H1 (cell line): Measurements from ENCODE around the gene MYO3A. TPM values are rescaled to one million over a fixed set of nuclear protein-coding genes. Genes with fewer than 3 reads are reported as not detected.

ENCODE experiments used
- CTCF ChIP-seq, 3 experiments: IDR thresholded peaks; 1 replicate in 2 of 3; 2 replicates in 1 of 3; pipeline versions ENCODE4 v1.5.1 to v1.6.1; 2011; ENCODE audit warnings: low read length in 3 of 3, mild to moderate bottlenecking in 3 of 3, inconsistent platforms in 2 of 3, low read depth in 1 of 3, moderate library complexity in 1 of 3; ENCODE audit not compliant: insufficient read depth in 1 of 3; ENCODE audit errors: control extremely low read depth in 1 of 3
- PHF8 ChIP-seq: fragments of 200-600 bp; sonication (generic); conservative IDR thresholded peaks from 2 replicates; pipeline ENCODE4 v1.7.1; 2012; ENCODE audit warnings: low read depth, mild to moderate bottlenecking, inconsistent platforms, low read length, moderate library complexity
- RAD21 ChIP-seq, 2 experiments: IDR thresholded peaks in 1 of 2; conservative IDR thresholded peaks in 1 of 2; 2 replicates each; pipeline ENCODE4 v1.6.1; 2011; ENCODE audit warnings: low read depth in 2 of 2, low read length in 2 of 2, improper control_type of control experiment in 1 of 2, inconsistent platforms in 1 of 2, mild to moderate bottlenecking in 1 of 2, moderate library complexity in 1 of 2
- SRF ChIP-seq: IDR thresholded peaks from 2 replicates; pipeline ENCODE4 v1.6.1; 2011; ENCODE audit warnings: mild to moderate bottlenecking, low read depth, low read length, moderate library complexity
- TAF1 ChIP-seq: IDR thresholded peaks from 2 replicates; pipeline ENCODE4 v1.6.1; 2011; ENCODE audit warnings: mild to moderate bottlenecking, low read depth, low read length
- polyA plus RNA-seq, 7 experiments: library from polyadenylated mRNA; depleted of rRNA in 3 of 7; stranded (reverse) in 5 of 7; unstranded in 2 of 7; fragments of >200 nt in 5 of 7; fragments of 200-250 nt in 2 of 7; gene quantifications; 1 replicate in 5 of 7; 2 replicates in 1 of 7; 4 replicates in 1 of 7; pipeline versions ENCODE4 v1.2.1 to v1.2.3, GENCODE V29; 2011 to 2013; ENCODE audit warnings: missing spikeins in 2 of 7, mixed read lengths in 2 of 7
- total RNA-seq: library from RNA; stranded (reverse); fragmentation: NEBNext Ultra II Directional; extraction: Animal tissue kit (Norgen Biotek cat#: 25700); gene quantifications from 2 replicates; pipeline ENCODE4 v1.2.1, GENCODE V29; 2021

MYO3A gene
- total and polyA plus RNA-seq, 2 of the 8 experiments (the other 6 are each of a cell fraction or from before 2014, with no cell fraction given) = 3.9 to 5.3 TPM

- TF ChIP-seq CTCF (IDR thresholded peaks at IDR 0.05; ENCODE audit: control extremely low read depth in 1 of 3, insufficient read depth in 1 of 3, low read depth in 1 of 3, low read length in 3 of 3) = no peak
- TF ChIP-seq PHF8 = no peak
- TF ChIP-seq SRF = no peak
- TF ChIP-seq TAF1 = no peak
- no peak for TF ChIP-seq RAD21 (IDR thresholded peaks at IDR 0.05 in 1 of 2, conservative IDR thresholded peaks at IDR 0.05 in 1 of 2; ENCODE audit: low read depth in 2 of 2, low read length in 2 of 2)
- TF ChIP-seq, all 59 proteins: peak for 0
These were observed 147.4 kb downstream of the MYO3A start (continued) for GRCh38 chr10:26081459-26081858.
